HG03095 (cell line): Measurements from ENCODE around the gene DCUN1D2.

Source experiments
- ATAC-seq: cut with Tn5 transposase; IDR thresholded peaks from one replicate; pipeline ENCODE4 v1.9.1; 2021; ENCODE audit warnings: moderate library complexity; ENCODE audit not compliant: unreplicated experiment

DCUN1D2 gene

GRCh38 chr13:113520571-113520970 is 30.1 kb upstream of the DCUN1D2 start:
- ATAC-seq: no peak

DNA sequence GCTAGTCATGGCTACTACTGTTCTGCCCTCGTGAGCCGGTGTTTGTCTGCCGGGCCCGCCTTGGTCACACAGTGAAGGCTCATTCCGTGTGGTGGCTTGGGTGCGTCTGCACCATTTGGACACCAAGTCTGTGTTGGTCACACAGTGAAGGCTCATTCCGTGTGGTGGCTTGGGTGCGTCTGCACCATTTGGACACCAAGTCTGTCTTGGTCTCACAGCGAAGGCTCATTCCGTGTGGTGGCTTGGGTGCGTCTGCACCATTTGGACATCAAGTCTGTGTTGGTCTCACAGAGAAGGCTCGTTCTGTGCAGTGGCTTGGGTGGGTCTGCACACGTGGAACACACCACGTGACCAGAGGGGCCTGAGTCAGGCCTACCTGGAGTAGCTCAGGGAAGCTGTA is 29.0 kb upstream of the DCUN1D2 start:
- ATAC-seq: no peak

DNA sequence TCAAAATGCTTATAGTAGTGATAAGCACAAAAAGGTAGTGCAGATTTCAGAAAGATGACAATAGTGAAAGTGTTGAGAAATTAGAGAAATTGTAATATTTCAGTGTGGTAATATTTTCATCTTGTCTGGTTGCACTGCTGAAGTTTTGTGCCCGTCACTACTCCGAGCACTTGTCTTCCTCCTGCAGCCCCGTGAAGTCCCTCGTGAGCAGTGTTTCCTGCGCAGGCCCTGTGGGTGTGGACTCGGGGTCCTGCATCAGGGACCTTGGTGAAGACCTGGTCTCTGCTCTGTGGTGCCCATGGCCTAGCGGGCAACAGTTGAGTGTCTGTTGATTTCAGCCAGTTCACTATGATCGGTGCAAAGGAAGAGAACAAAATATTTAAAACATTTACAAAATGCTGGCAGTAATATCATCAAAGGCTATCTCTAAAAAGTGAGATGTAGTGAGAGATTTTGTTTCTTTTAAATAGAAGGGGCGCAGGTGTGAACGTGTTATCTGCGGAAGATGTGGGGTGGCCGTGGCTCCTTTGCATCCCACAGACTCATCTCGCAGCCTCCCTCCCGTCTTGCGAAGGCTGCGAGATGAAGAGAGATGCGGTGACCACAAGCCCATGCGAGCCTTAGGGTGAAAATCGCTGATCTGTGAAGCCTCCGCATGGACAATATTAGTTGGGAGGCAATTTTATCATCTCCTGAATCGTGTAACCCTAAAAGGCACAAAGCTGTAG is 27.7 kb upstream of the DCUN1D2 start:
- no peak for ATAC-seq

DNA sequence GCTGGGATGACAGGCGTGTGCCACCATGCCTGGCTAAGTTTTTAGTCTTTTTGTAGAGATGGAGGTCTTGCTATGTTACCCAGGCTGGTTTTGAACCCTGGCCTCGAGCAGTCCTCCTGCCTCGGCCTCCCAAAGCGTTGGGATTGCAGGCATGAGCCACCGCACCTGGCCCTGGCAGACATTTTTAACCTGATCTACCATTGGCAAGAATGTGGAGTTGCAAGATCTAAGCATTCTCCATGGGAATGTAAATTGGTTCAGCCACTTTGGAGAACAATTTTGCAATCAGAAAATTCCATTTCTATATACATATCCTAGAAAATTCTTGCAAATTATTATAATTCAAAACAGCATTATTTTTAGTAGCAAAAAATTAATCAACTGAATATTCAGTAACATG is 24.3 kb upstream of the DCUN1D2 start:
- ATAC-seq: no peak

GRCh38 chr13:113513761-113514160 is 23.2 kb upstream of the DCUN1D2 start:
- ATAC-seq: no peak

GRCh38 chr13:113511361-113511760 is 20.9 kb upstream of the DCUN1D2 start:
- no peak for ATAC-seq

DNA sequence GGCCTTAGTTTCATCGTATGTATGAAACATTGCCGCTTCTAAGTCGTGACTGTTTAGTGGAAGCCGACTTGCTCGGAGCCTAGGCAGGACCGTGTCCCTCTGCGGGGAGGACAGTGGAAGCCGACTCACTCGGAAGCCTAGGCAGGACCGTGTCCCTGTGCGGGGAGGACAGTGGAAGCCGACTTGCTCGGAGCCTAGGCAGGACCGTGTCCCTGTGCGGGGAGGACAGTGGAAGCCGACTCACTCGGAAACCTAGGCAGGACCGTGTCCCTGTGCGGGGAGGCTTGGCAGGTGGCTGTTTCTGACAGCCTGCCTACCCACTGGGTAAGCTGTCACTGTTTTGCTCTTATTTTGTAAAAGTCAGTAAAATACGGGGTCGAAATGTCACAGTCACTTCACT is 20.4 kb upstream of the DCUN1D2 start:
- no peak for ATAC-seq

DNA sequence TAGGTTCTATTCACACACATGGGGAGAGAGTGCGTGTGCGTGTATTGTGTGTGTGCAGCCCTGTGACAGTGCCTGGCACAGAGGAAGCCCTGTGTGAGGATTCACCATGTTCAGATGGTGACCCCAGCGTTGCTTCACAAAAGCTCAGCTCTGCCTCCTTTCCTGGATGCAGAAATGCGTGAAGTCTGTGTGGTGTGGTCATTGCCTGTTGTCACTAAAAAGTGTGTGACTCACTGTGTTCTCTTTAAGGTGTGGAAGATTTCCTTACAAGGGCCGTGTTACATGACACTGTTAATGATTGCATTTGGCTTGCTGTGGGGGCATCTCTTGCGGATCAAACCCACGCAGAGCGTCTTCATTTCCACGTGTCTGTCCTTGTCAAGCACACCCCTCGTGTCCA is 19.5 kb upstream of the DCUN1D2 start:
- ATAC-seq: no peak

DNA sequence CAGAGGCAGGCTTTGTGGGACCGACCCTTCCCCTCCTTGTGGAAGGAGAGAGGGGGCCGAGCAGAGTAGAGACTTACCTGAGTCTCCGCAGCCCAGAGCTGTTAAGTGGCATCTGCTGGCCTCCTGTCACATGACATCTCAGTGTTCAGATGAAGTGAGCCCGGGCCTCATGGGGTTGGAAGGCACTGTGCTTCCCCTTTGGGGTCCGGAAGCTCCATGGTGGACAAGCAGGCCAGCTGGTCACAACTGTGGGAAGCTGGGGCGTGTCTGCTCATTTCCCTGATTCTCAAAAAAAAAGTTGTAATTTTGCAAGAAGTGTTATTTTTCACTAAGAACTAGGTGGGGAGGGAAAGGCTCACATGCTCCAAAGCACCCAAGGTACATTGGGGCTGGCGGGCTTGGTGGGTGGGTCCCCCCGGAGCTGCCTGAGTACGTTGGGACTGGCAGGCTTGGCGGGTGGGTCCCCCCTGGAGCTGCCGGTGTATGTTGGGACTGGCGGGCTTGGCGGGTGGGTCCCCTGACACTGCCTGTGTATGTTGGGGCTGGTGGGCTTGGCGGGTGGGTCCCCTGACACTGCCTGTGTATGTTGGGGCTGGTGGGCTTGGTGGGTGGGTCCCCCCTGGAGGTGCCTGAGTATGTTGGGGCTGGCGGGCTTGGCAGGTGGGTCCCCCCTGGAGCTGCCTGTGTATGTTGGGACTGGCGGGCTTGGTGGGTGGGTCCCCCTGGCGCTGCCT is 18.2 kb upstream of the DCUN1D2 start:
- no peak for ATAC-seq

GRCh38 chr13:113507505-113508345 is 17.2 kb upstream of the DCUN1D2 start:
- ATAC-seq: no peak

DNA sequence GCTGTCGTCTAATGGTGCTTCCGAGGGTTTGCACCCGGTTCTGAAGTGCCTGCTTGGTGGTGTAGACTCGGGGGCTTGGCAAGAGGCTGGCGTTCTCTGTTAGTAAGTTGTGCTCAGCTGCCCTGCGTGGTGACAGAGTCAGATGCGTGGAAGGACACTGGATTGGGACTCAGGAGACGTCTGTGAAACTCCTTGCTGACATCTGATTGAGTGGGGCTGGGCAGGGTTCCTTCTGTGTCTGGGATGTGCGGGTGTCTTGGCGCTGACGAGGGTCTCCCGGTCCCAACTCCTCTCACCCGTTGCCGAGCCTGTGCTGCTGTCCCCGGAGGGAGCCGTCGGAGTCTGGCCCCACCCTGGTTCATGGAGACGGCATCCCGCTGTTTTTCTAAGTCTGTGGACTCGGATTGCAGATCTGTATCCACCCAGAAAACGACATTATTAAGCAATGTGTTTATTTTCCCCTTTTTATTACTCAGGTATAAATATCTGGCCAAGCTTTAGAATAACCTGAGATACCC is 16.4 kb upstream of the DCUN1D2 start:
- no peak for ATAC-seq

- ATAC-seq: no peak
Measured at GRCh38 chr13:113506025-113506685, 15.6 kb upstream of the DCUN1D2 start.

DNA sequence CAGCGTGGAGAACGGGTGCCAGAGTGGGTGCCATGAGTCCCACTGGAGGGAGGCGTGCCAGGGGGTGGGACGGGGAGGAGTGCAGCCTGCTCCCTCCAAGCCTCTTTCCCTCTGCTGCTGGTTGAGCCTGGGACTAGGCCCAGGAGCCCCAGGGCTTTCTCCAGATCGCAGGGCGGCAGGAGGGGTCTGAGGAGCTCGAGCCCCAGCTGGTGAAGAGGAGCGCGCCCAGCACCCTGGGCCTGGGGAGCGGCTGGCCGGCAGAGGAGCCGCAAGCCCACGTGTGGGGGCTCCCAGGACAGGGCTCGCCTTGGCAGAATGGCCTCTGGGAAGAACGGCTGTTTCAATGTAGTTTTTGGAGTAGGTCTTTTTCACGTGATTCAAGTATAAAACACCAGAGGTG is 12.2 kb upstream of the DCUN1D2 start:
- no peak for ATAC-seq

DNA sequence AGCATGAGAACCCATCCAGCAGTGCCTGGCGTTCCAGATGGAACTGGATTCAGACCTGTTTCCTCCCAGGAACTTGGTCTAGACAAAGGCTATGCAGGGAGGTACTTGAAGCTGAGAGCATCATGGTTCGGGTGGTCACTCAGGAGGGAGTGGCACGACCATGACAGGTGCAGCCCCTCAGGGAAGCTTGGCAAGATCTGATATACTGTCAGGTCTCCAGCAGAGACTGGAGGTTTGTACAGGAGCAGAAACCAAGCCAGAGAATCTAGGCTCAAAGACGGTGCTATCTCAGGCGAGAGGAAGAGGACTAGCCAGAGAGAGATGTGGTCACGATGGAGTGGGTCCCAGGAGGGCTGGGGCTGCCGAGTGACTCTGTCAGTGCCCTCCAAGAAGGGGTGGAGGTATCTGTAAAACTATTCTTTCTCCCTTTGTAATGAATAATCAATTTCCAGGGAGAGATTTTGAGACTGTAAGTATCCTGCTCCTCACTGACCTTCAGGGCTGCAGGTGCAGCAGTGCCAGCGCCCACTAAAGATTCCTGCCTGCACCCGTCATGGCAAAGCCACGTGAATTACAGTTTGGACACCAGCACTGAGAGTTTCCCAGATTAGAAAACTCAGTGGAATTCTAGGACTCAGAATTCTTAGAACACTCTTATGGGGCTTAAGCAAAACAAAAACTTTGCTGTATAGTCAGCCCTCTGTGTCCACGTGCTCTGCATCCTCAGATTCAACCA is 10.2 kb upstream of the DCUN1D2 start:
- no peak for ATAC-seq

GRCh38 chr13:113499936-113500335 is 9.4 kb upstream of the DCUN1D2 start:
- no peak for ATAC-seq

- no peak for ATAC-seq
Measured at GRCh38 chr13:113498905-113499304, 8.4 kb upstream of the DCUN1D2 start.

DNA sequence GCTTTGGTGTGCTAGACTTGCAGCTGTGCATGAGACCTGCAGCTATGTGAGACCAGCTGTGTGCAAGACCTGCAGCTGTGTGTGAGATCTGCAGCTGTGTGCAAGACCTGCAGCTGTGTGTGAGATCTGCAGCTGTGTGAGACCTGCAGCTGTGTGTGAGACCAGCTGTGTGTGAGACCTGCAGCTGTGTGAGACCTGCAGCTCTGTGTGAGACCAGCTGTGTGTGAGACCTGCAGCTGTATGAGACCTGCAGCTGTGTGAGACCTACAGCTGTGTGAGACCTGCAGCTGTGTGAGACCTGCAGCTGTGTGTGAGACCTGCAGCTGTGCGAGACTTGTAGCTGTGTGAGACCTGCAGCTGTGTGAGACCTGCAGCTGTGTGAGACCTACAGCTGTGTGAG is 6.7 kb upstream of the DCUN1D2 start:
- no peak for ATAC-seq

- ATAC-seq: no peak
Measured at GRCh38 chr13:113495494-113496210, 5.1 kb upstream of the DCUN1D2 start.

DNA sequence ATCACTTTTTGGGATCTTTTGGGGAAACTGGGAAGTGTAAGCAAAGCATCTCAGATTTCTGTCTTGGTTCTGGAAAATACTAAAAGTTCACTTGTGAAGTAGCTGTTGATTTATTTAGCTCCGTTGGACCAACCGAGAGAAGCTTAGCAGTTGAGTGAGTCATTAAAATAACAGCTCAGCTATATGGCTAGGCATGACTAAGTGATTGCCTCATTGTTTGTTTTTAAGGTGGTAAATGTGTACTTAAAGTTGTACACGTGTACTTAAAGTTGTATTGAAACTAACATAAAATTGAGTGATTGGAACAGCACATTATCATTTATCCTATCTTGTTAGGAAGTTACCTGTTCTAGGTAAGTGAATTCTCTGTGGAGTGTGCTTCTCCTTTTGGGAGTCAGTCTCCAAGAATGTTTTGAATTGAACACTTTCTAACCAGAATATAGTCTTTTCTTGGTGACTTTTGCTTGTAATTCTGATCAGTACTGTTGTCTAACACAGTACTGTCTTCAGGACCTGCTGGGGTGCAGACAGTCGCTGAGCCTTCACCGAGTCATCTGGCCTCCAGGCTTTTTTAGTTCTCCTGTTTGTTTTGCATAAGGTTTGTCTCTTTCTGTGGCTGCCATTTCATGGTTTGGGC is 2.9 kb upstream of the DCUN1D2 start:
- peak; percentile 25 for ATAC-seq
